ENCODE data around the gene DOK6.
"Not testable (repeated sequence)": the region's sequence is repeated elsewhere in the genome, so short reads cannot be mapped to it uniquely, and the experiment has no call there.

DNA sequence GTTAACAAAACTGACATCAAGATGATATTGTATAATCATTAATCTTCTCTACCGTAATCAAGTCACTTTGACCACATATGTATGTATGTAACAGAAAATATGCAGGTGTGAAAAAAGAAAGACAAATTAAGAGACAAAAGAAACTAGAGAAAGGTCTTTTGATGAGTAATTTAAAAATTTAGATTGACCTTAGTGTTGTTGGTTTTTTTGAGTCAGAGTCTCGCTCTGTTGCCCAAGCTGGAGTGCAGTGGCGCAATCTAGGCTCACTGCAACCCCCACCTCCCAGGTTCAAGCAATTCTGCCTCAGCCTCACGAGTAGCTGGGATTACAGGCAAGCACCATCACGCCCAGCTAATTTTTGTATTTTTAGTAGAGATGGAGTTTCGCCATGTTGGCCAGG, 464.1 kb downstream of the DOK6 start:
- TF ChIP-seq POLR2AphosphoS5, POLR2A (IDR thresholded peaks at IDR 0.05): not testable (repeated sequence)
- TF ChIP-seq, protein P1, sequence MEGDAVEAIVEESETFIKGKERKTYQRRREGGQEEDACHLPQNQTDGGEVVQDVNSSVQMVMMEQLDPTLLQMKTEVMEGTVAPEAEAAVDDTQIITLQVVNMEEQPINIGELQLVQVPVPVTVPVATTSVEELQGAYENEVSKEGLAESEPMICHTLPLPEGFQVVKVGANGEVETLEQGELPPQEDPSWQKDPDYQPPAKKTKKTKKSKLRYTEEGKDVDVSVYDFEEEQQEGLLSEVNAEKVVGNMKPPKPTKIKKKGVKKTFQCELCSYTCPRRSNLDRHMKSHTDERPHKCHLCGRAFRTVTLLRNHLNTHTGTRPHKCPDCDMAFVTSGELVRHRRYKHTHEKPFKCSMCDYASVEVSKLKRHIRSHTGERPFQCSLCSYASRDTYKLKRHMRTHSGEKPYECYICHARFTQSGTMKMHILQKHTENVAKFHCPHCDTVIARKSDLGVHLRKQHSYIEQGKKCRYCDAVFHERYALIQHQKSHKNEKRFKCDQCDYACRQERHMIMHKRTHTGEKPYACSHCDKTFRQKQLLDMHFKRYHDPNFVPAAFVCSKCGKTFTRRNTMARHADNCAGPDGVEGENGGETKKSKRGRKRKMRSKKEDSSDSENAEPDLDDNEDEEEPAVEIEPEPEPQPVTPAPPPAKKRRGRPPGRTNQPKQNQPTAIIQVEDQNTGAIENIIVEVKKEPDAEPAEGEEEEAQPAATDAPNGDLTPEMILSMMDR (IDR thresholded peaks at IDR 0.05) = not testable (repeated sequence)

All from transverse colon (tissue), 4 donors.